Activated effector memory CD4-positive, alpha-beta T cell treated with anti-CD3 and anti-CD28 coated beads, Interleukin-2, amount 50 U/mL, for 16 hours (primary cell): Measurements from ENCODE around the gene FOXM1.

Source experiments
- DNase-seq: peaks from one replicate; pipeline ENCODE4 v3.0.0-alpha.2; 2020

FOXM1 gene

DNA sequence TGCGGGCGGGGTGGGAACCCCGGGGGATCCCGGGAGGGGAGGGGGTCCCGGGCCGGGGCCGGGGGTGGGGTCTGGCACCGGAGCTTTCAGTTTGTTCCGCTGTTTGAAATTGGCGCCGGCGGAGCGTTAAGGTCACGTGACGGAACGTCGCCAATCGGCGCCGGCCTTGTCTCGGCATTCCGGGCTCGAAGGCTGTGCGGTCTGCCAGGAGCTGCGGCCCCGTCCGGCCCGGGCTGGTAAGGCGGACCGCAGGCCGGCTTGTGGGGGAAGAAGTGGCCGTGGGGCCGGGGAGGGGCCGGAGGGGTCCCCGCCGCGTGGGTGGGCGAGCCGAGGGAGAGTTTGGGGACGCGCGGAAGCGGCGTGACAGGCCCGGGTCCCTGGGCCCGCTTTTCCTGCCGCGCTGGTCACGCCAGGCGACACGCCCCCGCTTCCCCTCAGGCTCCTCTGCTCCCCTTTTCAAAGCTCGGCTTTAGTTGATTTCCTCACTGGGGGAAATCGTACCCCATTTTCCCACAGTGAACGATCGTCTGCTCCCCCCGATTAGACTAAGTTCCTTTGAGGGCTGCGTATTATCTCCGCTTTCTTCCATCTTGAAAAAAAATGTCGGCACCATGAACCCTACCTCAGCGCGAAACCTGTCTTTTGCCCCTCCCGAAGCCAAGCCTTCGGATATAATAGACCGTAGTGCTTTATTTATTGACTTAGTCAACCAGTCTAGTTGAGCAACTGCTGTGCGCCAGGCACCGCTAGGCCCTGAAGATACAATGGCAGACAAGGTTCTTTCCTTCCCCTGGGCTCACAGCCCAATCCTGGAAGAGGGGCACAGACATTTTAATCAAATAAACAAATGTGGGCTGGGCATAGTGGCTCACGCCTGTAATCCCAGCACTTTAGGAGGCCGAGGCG lies at the start of gene FOXM1, which contains the start of gene RHNO1:
Gene FOXM1 (minus strand): TSS at position 128 of the 906 bp plus-strand sequence. CDS start 2,696 bp downstream, outside the sequence.
Gene RHNO1 (plus strand): TSS at position 177 of the 906 bp plus-strand sequence. CDS start 8,144 bp downstream, outside the sequence.
- DNase-seq = peak; percentile 97

- no peak for DNase-seq
These were observed 48.5 kb upstream of the FOXM1 start for GRCh38 chr12:2925322-2925995.

- DNase-seq = no peak
These were observed 47.0 kb upstream of the FOXM1 start for GRCh38 chr12:2924019-2924418.

DNA sequence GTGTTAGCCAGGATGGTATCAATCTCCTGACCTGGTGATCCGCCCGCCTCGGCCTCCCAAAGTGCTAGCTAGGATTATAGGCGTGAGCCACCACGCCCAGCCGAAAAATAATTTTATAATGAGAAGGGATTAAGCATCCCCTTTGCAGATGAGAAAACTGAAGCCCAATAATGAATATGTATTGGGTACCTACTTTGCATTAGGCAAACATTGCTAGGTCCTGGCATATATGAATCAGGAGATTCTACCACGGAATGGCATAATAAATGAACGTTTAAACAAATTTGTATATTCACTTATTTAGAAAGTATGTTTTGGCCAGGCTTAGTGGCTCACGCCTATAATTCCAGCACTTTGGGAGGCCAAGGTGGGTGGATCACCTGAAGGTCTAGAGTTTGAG lies 46.1 kb upstream of the FOXM1 start:
- DNase-seq = no peak

DNA sequence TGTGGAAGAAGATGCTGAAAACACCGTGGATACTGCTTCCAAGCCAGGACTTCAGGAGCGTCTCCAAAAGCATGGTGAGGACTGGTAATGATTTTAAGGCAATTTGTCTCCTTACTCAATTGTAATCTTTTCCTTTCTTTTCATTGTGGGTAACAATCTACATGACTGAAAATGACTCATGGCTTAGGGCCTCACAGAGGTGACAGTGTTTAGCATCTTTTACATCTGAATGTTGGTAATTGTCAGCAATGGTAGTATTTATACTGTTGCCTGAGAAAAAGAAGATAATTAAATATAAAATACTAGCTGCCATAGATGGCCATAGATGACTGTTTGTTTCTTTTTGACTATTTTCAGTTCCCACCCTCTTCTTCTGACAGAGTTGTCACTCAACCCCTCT lies 45.4 kb upstream of the FOXM1 start:
- DNase-seq = no peak

DNA sequence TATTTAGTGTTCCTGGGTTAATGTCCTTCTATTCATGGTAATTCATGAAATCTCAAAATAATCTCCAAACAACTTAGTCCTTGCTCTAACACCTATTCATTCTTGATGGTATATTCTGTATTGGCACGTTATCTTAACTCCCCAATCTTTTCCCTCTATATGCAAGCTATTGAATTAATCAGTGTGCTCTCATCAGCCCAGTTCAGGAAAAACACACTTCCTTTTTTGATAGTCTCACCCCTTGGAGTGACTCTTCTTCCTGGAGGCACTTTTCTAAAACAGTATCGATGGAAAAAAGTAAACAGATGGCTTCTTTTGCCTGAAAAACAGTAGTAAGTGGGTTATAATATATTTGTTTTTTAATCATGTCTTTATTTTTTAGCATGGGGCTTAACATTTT lies 42.3 kb upstream of the FOXM1 start:
- DNase-seq = no peak

- DNase-seq = no peak
These were observed 35.2 kb upstream of the FOXM1 start for GRCh38 chr12:2912216-2912575.

- no peak for DNase-seq
These were observed 27.3 kb upstream of the FOXM1 start for GRCh38 chr12:2904260-2904659.

GRCh38 chr12:2902272-2902880 lies 25.4 kb upstream of the FOXM1 start:
- DNase-seq = no peak

DNA sequence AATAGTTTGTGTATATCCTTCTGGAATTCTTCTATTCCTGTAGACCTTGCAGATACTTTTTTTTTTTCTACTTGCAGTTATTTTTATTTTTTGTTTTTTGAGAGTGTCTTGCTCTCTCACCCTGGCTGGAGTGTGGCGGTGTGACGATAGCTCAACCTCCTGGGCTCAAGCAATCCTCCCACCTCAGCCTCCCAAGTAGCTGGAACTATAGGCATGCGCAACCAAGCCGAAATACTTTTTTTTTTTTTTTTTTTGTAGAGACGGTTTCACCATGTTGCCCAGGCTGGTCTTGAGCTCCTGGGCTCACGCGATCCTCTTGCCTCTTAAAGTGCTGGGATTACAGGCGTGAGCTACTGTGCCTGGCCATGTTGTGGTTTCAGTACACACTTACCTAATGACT lies 23.7 kb upstream of the FOXM1 start:
- no peak for DNase-seq

- DNase-seq = no peak
These were observed 20.4 kb upstream of the FOXM1 start for GRCh38 chr12:2897418-2897817.

DNA sequence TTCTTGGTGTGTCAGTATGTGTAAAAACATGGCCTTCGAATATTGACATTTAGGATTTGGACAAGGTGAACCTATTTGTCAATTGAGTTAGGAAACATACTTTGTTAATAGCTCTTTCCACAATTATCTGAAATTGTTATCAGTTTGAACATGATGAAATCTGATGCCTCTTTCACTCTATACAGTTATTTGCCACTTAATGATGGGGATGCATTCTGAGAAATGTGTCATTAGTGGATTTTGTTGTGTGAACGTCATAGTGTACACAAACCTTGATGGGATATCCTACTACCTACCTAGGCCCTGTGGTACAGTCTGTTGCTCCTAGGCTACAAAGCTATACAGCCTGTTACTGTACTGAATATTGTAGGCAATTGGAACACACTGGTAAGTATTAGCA lies 18.5 kb upstream of the FOXM1 start:
- no peak for DNase-seq

GRCh38 chr12:2895051-2895451 lies 18.1 kb upstream of the FOXM1 start:
- no peak for DNase-seq

GRCh38 chr12:2893007-2893406 lies 16.0 kb upstream of the FOXM1 start:
- no peak for DNase-seq

DNA sequence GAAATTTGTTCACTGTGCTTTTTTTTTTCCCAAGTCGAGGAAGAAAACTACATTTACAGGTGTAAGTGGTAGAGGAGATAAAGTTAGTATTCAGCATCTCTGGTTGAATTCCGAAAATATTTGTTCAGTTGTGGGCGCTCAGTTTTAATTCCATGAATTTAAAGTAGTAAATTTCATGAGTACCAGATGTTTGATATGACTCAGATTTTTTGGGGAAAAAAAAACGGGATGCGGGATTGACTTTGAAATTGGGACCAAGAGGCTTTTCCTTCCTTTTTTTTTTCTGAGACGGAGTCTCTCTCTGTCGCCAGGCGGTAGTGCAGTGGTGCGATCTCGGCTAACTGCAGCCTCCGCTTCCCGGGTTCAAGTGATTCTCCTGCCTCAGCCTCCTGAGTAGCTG lies 15.3 kb upstream of the FOXM1 start:
- no peak for DNase-seq

- peak; percentile 80 for DNase-seq
These were observed 14.5 kb upstream of the FOXM1 start for GRCh38 chr12:2891240-2892053.

- DNase-seq = peak; percentile 100
These were observed 13.6 kb upstream of the FOXM1 start, which contains the start of gene TULP3 for GRCh38 chr12:2890388-2891239. TSS of gene TULP3 (plus strand) at chr12:2890891. CDS start at chr12:2890948, 57 bp downstream.

GRCh38 chr12:2890001-2890387 lies 13.0 kb upstream of the FOXM1 start:
- no peak for DNase-seq

DNA sequence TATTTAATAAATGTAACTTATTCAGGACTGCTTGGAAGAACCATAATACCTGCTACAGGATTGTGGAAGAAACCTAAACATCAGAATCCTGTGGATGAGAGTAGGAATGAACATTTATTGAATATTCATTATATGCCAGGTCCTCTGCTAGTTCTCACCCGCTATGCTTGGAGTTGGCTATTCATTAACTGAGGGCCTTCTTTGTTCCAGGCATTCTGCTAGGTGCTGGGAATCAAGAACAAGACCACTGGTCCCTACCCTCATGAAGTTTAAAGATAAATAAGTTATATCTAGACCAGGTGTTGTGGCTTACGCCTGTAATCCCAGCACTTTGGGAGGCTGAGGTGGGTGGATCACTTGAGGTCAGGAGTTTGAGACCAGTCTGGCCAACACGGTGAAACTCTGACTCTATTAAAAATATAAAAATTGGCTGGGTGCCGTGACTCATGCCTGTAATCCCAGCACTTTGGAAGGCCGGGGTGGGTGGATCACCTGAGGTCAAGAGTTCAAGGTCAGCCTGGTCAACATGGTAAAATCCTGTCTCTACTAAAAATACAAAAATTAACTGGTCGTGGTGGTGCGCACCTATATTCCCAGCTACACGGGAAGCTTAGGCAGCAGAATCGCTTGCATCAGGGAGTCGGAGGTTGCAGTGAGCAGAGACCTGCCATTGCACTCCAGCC lies 9.9 kb upstream of the FOXM1 start:
- DNase-seq = peak; percentile 27

DNA sequence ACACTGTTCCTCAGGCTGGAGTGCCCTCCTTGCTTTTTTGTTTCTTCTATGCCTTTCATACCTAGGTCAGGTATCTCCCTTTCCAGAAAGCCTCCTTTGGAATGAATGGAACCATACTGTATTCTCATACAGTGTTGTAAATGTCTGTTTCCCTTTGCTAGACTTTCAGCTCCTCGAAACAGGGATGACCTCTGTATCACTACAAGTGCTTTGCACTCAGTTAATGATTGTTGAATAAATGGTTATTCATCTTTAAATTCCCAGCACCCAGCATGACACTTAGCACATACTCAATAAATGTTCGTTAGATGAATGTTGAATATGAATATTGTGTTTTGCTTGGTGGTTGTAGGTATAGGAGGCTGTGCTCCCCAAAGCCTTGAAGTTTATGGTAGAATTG lies 7.8 kb upstream of the FOXM1 start:
- DNase-seq = no peak

- no peak for DNase-seq
These were observed 2.9 kb upstream of the FOXM1 start for GRCh38 chr12:2879853-2880252.
